OCI-LY3 (cell line): ENCODE data around the gene GSC2.

Source experiments
- H2AFZ ChIP-seq: fragments of 200-600, 300-600 bp; shearing (Covaris generic); 2 replicates; pipeline ENCODE4 v1.6.0; 2014; ENCODE audit warnings: antibody characterized with exemption, low read depth, low read length
- H3K27ac ChIP-seq: fragments of 200-600, 300-600 bp; sonication (generic); 2 replicates; pipeline ENCODE4 v1.5.1; 2014; ENCODE audit warnings: mild to moderate bottlenecking, low read length, moderate library complexity, mixed read lengths
- H3K27me3 ChIP-seq: fragments of 200-600, 300-600 bp; sonication (generic); 2 replicates; pipeline ENCODE4 v1.6.1; 2014; ENCODE audit warnings: low read depth, low read length, mixed read lengths
- H3K36me3 ChIP-seq: fragments of 200-600, 300-600 bp; sonication (generic); replicated peaks from 2 replicates; pipeline ENCODE3; 2014; ENCODE audit warnings: low read depth, low read length, mixed read lengths
- H3K4me1 ChIP-seq: fragments of 300-600, 200-600 bp; sonication (generic); 2 replicates; pipeline ENCODE4 v1.6.1; 2014; ENCODE audit warnings: low read length, mixed read lengths
- H3K4me2 ChIP-seq: fragments of 200-600, 300-600 bp; sonication (generic); 2 replicates; pipeline ENCODE4 v1.6.1; 2014; ENCODE audit warnings: low read length, mixed read lengths
- H3K4me3 ChIP-seq: fragments of 300-600, 200-600 bp; sonication (generic); 2 replicates; pipeline ENCODE4 v1.5.1; 2014; ENCODE audit warnings: antibody characterized with exemption, mild to moderate bottlenecking, low read length, moderate library complexity
- H3K79me2 ChIP-seq: fragments of 300-600, 200-600 bp; shearing (Covaris generic); 2 replicates; pipeline ENCODE4 v1.6.1; 2014; ENCODE audit warnings: mild to moderate bottlenecking, low read length, mixed read lengths
- H3K9ac ChIP-seq: fragments of 300-600, 200-600 bp; shearing (Covaris generic); 2 replicates; pipeline ENCODE4 v1.6.0; 2014; ENCODE audit warnings: mild to moderate bottlenecking, low read length, moderate library complexity
- H3K9me3 ChIP-seq: fragments of 200-600, 300-600 bp; shearing (Covaris generic); 2 replicates; pipeline ENCODE4 v1.6.1; 2014; ENCODE audit warnings: low read length, mixed read lengths; ENCODE audit not compliant: insufficient read depth
- H4K20me1 ChIP-seq: fragments of 200-600, 300-600 bp; sonication (generic); 2 replicates; pipeline ENCODE4 v1.6.1; 2016; ENCODE audit warnings: low read length, mixed read lengths; ENCODE audit not compliant: insufficient read depth
- EZH2phosphoT487 ChIP-seq: fragments of 200-600 bp; shearing (Covaris generic); IDR thresholded peaks from 2 replicates; pipeline ENCODE4 v1.6.1; 2018; ENCODE audit warnings: antibody characterized with exemption, mixed run types, low read depth
- TF ChIP-seq, protein P1 (sequence below): fragments of 200-600, 300-600 bp; sonication (generic); IDR thresholded peaks from 2 replicates; pipeline ENCODE4 v1.5.1; 2014; ENCODE audit warnings: antibody characterized with exemption, low read length, low read depth

GSC2 gene

DNA sequence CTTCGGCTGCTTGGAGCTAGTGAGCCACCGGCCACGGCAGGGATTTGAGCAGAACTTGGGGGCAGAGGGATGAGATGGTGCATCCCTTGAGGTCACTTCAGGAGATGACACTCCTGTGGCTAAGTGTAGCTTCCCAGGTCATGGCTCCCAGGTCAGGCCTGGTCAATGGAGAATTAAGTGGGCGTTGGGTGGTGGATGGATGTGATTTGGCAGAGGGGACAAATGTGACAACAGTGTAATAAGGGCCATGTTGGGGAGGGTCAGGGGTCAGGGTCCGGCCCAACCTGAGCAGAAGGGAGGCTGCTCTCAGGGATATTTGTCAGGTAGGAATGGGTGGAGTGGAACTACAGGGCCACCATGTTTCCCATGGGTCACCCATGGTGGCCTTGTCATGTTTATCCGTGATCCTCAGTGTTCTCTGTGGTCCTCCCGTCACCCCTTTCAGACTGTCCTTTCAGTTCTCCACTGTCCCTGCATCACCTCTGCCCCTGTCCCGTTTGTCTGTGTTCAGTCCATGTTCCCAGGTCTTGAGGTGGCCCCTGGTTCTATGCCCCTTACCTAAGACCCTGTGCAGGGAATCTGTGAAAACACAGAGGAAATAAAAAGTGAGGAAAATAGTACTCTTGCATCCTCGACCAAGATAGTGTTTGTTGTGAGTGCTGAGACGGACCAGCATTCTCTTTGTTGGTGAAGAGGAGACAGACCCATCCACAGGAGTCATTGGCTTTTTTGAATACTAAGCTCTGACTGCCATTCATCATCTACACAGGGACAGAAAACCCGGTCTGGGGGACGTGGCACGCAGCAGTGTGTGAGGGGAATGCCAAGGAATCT lies 22.3 kb upstream of the GSC2 start:
- Histone ChIP-seq H3K9ac (peak overlapping the region; percentile 99), H3K36me3 (peaks cover 7% of the 10 kb centered on the region), H3K4me2 (peak overlapping the region; percentile 99), H3K27ac (peak overlapping the region; percentile 57), H3K9me3 (no peaks in the 10 kb centered on the region), H3K4me1 (peaks cover 41% of the 10 kb centered on the region), H3K4me3 (peak overlapping the region; percentile 94), H3K79me2 (peaks cover 61% of the 10 kb centered on the region), H4K20me1 (peaks cover 15% of the 10 kb centered on the region; the same call in 1 of the 2 replicates), H2AFZ (no peak overlapping the region), H3K27me3 (no peaks in the 10 kb centered on the region)
- TF ChIP-seq, protein P1, sequence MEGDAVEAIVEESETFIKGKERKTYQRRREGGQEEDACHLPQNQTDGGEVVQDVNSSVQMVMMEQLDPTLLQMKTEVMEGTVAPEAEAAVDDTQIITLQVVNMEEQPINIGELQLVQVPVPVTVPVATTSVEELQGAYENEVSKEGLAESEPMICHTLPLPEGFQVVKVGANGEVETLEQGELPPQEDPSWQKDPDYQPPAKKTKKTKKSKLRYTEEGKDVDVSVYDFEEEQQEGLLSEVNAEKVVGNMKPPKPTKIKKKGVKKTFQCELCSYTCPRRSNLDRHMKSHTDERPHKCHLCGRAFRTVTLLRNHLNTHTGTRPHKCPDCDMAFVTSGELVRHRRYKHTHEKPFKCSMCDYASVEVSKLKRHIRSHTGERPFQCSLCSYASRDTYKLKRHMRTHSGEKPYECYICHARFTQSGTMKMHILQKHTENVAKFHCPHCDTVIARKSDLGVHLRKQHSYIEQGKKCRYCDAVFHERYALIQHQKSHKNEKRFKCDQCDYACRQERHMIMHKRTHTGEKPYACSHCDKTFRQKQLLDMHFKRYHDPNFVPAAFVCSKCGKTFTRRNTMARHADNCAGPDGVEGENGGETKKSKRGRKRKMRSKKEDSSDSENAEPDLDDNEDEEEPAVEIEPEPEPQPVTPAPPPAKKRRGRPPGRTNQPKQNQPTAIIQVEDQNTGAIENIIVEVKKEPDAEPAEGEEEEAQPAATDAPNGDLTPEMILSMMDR, result no peak
- TF ChIP-seq EZH2phosphoT487, result no peak

DNA sequence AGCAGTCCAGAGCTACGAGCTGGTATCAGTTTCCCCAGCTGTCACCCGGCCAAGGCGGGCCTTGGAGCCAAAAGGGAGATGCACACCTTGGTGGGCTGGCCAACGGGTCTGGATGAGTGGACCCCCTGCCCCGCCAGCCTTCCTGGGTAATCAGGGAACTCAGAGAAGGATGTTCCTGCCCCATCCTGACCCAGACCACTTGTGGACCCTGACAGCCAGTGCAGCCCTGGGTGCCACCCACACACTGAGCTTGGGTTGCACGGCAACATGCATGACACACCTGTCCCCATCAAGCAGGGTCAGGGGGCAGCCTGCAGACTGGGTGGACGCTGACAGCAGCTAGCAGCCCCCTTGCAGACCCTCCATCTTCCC lies 19.8 kb upstream of the GSC2 start:
- H3K4me2 ChIP-seq, result 0 out of 2 replicates have a peak overlapping the region, but pooled peaks have one; percentile 100
- peaks cover 34% of the 10 kb centered on the region for H3K4me1 ChIP-seq
- peaks cover 10% of the 10 kb centered on the region; the same call in 1 of the 2 replicates for H4K20me1 ChIP-seq
- no peak overlapping the region for H3K9ac ChIP-seq
- H3K9me3 ChIP-seq, result no peaks in the 10 kb centered on the region
- H3K27ac ChIP-seq, result no peak overlapping the region
- H3K79me2 ChIP-seq, result peaks cover 45% of the 10 kb centered on the region
- peaks cover 3% of the 10 kb centered on the region for H3K36me3 ChIP-seq
- no peak overlapping the region for H2AFZ ChIP-seq
- H3K4me3 ChIP-seq, result no peak overlapping the region
- H3K27me3 ChIP-seq, result no peaks in the 10 kb centered on the region
- TF ChIP-seq, protein P1, result no peak
- no peak for TF ChIP-seq EZH2phosphoT487

DNA sequence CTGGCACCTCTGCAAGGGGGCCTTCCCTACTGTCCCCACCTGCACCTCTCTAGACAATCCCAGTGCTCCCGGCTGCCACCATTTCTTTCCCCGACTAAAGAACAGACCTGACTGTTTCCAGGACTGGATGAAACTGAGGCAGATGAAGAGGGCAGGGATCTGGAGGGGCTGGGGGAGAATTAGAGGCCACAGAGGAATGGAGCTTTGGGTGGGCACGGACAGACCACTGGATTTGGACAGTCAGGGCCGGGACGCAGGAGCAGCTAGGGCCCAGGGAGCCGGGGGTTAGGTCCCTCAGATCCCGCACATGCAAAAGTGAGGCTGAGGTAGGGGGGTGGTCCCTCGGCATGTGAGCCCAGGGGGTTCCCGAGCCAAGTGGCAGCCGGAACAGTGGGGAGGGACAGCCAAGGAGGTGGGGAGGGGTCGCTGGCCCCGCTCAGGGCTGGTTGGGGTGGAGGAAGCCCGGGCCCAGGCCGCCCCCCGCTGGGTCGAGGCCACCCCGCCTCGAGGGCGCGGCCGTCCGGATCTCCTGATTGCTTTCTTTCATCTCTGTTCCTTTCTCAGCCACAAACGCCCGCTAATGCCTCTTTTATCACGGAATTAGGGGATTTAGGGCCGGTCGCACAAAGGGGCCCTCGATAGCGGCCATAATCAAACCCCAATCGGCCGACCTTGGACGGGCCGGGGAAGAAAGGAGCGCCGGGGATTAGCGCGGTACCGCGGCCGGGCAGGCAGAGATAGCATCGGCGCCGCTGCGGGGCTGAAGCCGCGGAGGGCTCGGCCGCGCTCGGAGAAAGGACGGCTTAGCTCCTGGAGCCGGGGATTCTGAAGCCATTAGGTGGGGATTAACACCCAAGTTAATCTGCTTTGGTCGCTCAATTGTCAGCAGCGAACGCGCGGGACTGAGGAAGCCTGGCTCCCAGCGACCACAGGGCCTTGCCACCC lies 19.2 kb upstream of the GSC2 start:
- no peaks in the 10 kb centered on the region for H3K9me3 ChIP-seq
- no peak for TF ChIP-seq EZH2phosphoT487
- TF ChIP-seq, protein P1, result no peak
- no peaks in the 10 kb centered on the region for H3K27me3 ChIP-seq
- H3K36me3 ChIP-seq, result peaks cover 3% of the 10 kb centered on the region
- H2AFZ ChIP-seq, result no peak overlapping the region
- peaks cover 39% of the 10 kb centered on the region for H3K79me2 ChIP-seq
- H4K20me1 ChIP-seq, result peaks cover 6% of the 10 kb centered on the region; the same call in 1 of the 2 replicates
- H3K9ac ChIP-seq, result no peak overlapping the region
- H3K4me2 ChIP-seq, result no peak overlapping the region
- no peak overlapping the region for H3K4me3 ChIP-seq
- peaks cover 27% of the 10 kb centered on the region for H3K4me1 ChIP-seq
- no peak overlapping the region for H3K27ac ChIP-seq
